GM18498 (cell line): ENCODE measurements around the gene SLCO4A1.

ENCODE experiments used
- ATAC-seq: cut with Tn5 transposase; IDR thresholded peaks from one replicate; pipeline ENCODE4 v1.9.1; 2021; ENCODE audit warnings: mild to moderate bottlenecking, moderate library complexity; ENCODE audit not compliant: unreplicated experiment

Gene SLCO4A1

GRCh38 chr20:62650551-62651284 is 8.4 kb downstream of the SLCO4A1 start:
- no peak for ATAC-seq

GRCh38 chr20:62651285-62652021 is 9.2 kb downstream of the SLCO4A1 start:
- peak; percentile 67 for ATAC-seq

- ATAC-seq, result peak; percentile 69
Observed at GRCh38 chr20:62652041-62652893, 10.0 kb downstream of the SLCO4A1 start.

- ATAC-seq, result no peak
Observed at GRCh38 chr20:62652894-62653305, 10.6 kb downstream of the SLCO4A1 start.

GRCh38 chr20:62653373-62653772 is 11.1 kb downstream of the SLCO4A1 start:
- no peak for ATAC-seq

DNA sequence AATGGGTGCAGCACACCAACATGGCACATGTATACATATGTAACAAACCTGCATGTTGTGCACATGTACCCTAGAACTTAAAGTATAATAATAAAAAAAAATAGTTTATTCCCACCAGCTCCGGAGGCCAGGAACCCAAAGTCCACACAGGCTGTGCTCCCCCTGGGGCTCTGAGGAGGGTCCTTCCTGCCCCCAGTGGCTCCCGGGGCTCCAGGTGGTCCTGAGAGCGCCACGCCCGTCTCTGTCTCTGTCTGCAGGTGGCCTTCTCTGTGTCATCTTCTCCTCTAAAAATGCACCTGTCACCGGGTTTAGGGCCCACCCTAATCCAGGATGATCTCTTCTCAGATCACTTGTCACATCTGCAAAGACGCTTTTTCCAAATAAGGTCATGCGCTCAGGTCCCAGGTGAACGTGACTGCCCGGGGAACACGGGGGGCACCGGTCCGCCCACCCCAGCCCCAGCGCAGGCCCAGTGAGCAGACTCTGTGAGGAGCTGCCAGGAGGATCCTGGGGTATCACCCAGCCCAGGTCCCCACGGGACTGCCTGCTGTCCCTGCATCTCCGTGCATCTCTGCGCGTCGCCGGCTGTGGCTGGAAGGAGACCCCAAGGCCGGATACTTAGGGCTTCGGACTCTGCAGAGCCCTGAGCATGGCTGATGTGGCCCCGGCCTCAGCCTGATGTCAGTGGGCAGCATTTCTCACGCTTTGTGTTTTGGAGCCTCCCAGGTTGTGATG is 11.8 kb downstream of the SLCO4A1 start:
- ATAC-seq, result no peak

DNA sequence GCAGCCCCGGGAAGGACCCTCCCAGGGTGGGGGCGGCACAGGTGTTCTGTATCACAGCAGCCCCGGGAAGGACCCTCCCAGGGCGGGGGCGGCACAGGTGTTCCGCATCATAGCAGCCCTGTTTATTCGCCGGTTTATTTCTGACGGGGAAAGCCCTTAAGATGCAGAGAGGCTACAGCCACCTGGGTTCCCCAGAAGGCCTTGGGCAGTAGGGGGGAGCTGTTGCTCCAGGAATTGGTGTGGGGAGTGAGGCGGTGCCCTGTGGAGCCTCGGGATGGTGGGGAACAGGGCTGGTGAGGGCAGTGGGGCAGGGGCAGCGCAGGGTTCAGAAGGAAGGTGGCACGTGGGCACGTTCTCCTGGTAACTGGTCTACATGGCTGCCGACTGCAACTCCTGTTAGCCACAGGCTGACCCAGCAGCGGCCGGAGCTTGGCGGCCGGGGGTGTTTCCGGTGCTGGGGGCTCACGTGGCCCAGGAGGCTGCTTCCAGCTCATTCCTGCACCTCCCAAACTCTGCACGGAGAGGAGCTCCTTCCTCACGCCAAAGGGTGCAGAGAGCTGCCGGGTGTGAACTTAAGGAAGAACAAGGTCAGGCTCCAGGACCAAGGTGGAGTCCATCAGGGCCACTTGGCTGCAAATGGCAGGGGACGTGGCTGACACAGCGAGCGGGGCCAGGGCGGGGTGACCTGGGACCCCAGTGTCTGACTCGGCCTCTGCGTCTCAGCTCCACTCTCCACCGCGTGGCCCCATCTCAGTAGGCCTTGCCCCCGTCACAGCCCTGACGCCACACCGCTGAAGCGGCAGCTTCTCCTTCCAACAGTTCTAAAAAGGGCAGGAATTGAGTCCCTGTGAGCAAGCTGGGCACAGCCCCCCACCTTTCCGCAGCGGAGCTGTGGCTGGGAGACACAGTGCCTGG is 13.2 kb downstream of the SLCO4A1 start:
- no peak for ATAC-seq

GRCh38 chr20:62656197-62656918 is 14.1 kb downstream of the SLCO4A1 start:
- ATAC-seq, result no peak

DNA sequence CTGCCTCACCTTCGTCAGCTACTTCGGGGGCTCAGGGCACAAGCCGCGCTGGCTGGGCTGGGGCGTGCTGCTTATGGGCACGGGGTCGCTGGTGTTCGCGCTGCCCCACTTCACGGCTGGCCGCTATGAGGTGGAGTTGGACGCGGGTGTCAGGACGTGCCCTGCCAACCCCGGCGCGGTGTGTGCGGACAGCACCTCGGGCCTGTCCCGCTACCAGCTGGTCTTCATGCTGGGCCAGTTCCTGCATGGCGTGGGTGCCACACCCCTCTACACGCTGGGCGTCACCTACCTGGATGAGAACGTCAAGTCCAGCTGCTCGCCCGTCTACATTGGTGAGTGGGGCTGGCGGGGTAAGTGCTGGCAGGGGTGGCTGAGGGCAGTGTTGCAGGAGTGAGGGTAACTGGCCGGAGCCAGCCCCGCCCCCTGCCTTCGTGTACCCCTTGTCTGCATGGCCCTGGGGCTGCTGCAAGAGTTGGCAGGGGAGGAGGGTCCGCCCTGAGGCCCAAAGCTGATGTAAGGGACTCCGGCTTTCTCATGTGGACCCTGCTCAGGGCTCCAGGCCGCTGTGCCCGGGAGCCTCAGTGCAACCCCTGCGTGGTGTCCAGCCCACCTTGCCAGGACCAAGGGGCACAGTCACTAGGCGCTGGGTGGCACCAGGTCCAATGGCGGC is 14.8 kb downstream of the SLCO4A1 start:
- no peak for ATAC-seq

DNA sequence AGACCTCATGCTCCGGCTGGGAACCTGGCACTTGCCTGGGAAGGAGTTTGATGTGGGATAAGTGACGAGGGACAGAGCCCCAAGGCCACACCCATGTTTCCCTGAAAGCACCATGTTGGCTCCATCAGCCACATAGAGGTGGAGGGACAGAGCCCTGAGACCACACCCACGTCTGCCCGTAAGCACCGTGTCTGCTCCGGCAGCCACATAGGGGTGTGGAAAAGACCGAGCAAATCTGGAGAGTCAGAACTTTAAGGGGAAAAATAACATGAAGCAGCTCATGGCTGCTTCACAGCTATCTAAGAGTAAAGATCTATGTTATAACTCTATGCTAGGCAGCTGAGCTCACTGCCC is 15.3 kb downstream of the SLCO4A1 start:
- no peak for ATAC-seq

DNA sequence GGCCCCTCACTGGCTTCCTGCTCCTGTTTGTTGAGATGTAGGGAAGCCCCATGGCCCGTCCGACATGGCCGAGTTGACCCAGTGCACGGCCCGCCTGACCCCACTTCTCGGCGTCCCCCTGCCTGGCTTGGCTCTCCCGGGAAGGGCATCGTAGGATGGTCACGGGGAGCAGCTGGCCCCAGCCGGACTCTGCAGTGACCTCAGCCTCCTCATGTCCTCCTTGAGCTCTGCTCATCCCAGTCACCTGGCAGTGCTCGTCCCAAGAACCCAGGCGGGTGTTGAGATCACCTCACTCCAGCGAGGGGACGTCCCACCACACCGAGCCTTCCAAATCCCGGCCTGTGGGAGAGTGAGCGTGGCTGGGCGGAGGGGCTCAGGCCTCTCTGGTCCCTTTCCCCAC is 15.7 kb downstream of the SLCO4A1 start:
- no peak for ATAC-seq

DNA sequence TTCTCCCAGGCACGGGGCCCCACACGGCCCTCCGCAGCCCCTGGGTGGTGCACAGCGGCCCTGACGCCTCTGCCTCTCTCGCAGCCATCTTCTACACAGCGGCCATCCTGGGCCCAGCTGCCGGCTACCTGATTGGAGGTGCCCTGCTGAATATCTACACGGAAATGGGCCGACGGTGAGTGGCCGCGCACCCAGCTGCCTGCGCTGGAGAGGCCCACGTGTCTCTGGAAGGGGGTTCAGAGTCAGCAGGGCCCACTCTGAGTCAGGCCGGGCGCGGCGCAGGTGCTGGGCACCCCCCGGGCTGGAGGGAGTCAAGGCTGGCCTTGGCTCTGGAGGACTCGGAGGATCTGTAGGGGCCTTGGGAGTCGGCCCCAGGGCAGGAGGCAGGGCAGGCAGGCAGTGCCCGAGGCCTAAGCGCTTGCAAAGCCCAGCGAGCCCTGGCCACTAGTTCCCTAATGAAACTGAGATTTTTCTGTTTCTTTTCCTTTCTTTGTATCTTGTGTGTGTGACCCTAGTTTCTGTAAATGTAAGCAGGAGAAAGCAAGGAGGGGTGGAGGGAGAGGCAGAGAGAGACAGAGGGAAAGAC is 16.4 kb downstream of the SLCO4A1 start:
- no peak for ATAC-seq

DNA sequence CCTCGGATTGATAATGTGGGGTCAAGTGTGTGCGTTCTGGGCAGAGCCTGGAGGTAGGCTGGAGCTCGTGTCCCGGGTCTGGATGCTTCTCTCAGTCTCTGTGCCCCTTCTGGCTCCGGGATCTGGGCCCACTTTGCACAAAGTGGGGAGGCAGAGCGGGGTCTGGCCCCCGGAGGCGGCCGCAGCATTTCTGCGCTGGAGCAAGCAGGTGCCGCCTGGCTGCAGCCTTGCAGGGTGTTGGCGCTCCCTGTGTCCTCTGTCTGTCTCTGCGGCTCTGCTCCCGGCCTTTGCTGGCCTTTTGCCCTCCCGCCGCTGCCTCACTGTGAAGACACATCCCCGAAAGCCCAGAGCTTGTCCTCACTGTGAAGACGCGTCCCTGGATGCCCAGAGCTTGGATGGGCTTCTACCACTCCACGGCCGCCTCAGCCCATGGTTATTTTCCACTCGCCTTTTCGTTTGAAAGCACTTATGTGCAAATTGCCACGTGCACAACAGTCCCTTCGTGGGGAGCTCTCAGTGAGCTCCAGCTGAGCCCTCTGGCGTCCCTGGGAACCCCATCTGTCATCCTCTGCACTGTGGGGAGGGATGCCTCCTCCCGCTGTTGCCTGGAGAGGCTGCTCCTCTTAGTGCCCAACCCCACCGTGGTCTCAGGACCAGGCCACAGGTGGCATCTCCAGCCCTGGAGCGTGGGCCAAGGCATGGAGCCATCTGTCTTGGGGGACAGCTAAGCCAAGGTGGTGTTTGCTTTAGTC is 17.4 kb downstream of the SLCO4A1 start:
- no peak for ATAC-seq

DNA sequence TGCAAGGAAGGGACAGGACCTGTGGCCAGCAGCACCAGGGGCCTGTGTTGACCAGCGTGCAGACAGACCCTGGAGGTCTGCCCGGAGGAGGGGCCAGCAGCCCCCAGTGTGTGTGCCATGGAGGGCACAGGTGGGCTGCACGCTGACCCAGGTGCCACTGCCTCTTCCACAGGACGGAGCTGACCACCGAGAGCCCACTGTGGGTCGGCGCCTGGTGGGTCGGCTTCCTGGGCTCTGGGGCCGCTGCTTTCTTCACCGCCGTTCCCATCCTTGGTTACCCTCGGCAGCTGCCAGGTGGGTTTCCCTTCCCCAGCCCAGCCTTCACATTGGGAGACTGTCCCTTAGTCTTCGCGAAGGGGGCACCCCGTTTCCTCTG is 17.9 kb downstream of the SLCO4A1 start:
- ATAC-seq, result no peak

GRCh38 chr20:62660768-62661167 is 18.5 kb downstream of the SLCO4A1 start:
- ATAC-seq, result no peak

GRCh38 chr20:62661647-62662046 is 19.3 kb downstream of the SLCO4A1 start:
- no peak for ATAC-seq

GRCh38 chr20:62662422-62662821 is 20.1 kb downstream of the SLCO4A1 start:
- no peak for ATAC-seq
